B cell (primary cell): ENCODE results near the gene MVK. TPM values are rescaled to one million over a fixed set of nuclear protein-coding genes. Genes with fewer than 3 reads are reported as not detected.

Experiments
- ATAC-seq: fragments of 200-7000 bp; cut with Tn5 transposase; one replicate; pipeline ENCODE4 v1.10.0; 2021; ENCODE audit warnings: low read depth, mild to moderate bottlenecking, moderate number of reproducible peaks, moderate library complexity
- CTCF ChIA-PET: fragments of 350-600 bp; sonication (Branson Sonifier 250); formaldehyde crosslinking; loops from one replicate; lab custom pipeline; 2021; ENCODE audit warnings: antibody characterized with exemption, inconsistent platforms; lab: Charles Lee
- POLR2A ChIA-PET: fragments of 350-600 bp; sonication (Branson Sonifier 250); formaldehyde crosslinking; loops from one replicate; lab custom pipeline; 2021; ENCODE audit warnings: antibody characterized with exemption; lab: Charles Lee
- DNase-seq: peaks from one replicate; pipeline ENCODE4 v3.0.0; 2013
- H2AFZ ChIP-seq: 2 replicates; pipeline ENCODE4 v1.6.1; 2012; ENCODE audit warnings: mild to moderate bottlenecking, low read depth, low read length; ENCODE audit not compliant: insufficient read depth, poor library complexity, severe bottlenecking
- H3K27ac ChIP-seq, 2 donors: 1 replicate in 1 of 2; 2 replicates in 1 of 2; pipeline ENCODE4 v1.5.1; 2012 to 2013; ENCODE audit warnings: low read length in 2 of 2, mild to moderate bottlenecking in 2 of 2, moderate library complexity in 1 of 2
- H3K27me3 ChIP-seq, 4 experiments: fragments of 200-600 bp in 1 of 4; sonication (generic) in 1 of 4; replicated peaks in 1 of 4; 1 replicate in 2 of 4; 2 replicates in 2 of 4; pipeline versions ENCODE4 v1.6.1 to v1.7.0; 2013 to 2016; ENCODE audit warnings: low read length in 3 of 4, mild to moderate bottlenecking in 2 of 4, mixed read lengths in 1 of 4, moderate library complexity in 1 of 4; ENCODE audit not compliant: insufficient read depth in 4 of 4, control insufficient read depth in 3 of 4; ENCODE audit errors: control extremely low read depth in 1 of 4
- H3K36me3 ChIP-seq, 2 experiments: replicated peaks in 1 of 2; 1 replicate in 1 of 2; 2 replicates in 1 of 2; pipeline versions ENCODE4 v1.6.1 to v1.7.1; 2013; ENCODE audit warnings: low read length in 1 of 2; ENCODE audit not compliant: insufficient read depth in 2 of 2, control insufficient read depth in 1 of 2; ENCODE audit errors: control extremely low read depth in 1 of 2, extremely low read depth in 1 of 2
- H3K4me1 ChIP-seq, 2 donors: fragments of 200-600 bp in 1 of 2; sonication (generic) in 1 of 2; 1 replicate in 1 of 2; 2 replicates in 1 of 2; pipeline versions ENCODE4 v1.5.1 to v1.6.1; 2013 to 2017; ENCODE audit warnings: low read length in 2 of 2; ENCODE audit not compliant: control insufficient read depth in 2 of 2, insufficient read depth in 2 of 2
- H3K4me2 ChIP-seq: replicated peaks from 2 replicates; pipeline ENCODE3; 2012; ENCODE audit warnings: mild to moderate bottlenecking, low read depth, low read length; ENCODE audit not compliant: poor library complexity, severe bottlenecking
- H3K4me3 ChIP-seq, 5 experiments: fragments of 200-600 bp in 1 of 5; sonication (generic) in 1 of 5; 1 replicate in 3 of 5; 2 replicates in 2 of 5; pipeline versions ENCODE4 v1.5.1 to v1.7.0; 2011 to 2016; ENCODE audit warnings: low read length in 4 of 5, mild to moderate bottlenecking in 4 of 5, low read depth in 2 of 5, control low read depth in 1 of 5, moderate library complexity in 1 of 5; ENCODE audit not compliant: insufficient read depth in 1 of 5; ENCODE audit errors: control extremely low read depth in 1 of 5, extremely low read depth in 1 of 5
- H3K79me2 ChIP-seq: fragments of 200-600 bp; sonication (generic); one replicate; pipeline ENCODE4 v1.6.0; 2016; ENCODE audit warnings: low read length; ENCODE audit not compliant: control insufficient read depth, insufficient read depth
- H3K9ac ChIP-seq: fragments of 200-600 bp; sonication (generic); 2 replicates; pipeline ENCODE4 v1.6.1; 2017; ENCODE audit warnings: mild to moderate bottlenecking, low read length, moderate library complexity
- H3K9me3 ChIP-seq, 3 donors: one replicate each; pipeline versions ENCODE4 v1.6.1 to v1.7.1; 2013; ENCODE audit warnings: low read length in 2 of 3; ENCODE audit not compliant: control insufficient read depth in 2 of 3, insufficient read depth in 1 of 3; ENCODE audit errors: control extremely low read depth in 1 of 3
- H4K20me1 ChIP-seq: 2 replicates; pipeline ENCODE4 v1.6.0; 2012; ENCODE audit warnings: mild to moderate bottlenecking, low read length; ENCODE audit not compliant: insufficient read depth, control insufficient read depth, poor library complexity, severe bottlenecking
- H3K27ac Mint-ChIP-seq: one replicate; pipeline ENCODE4 v1.8.0; 2021; ENCODE audit warnings: mixed read lengths
- H3K27me3 Mint-ChIP-seq: one replicate; pipeline ENCODE4 v1.8.0; 2021; ENCODE audit warnings: mixed read lengths
- H3K4me1 Mint-ChIP-seq: one replicate; pipeline ENCODE4 v1.8.0; 2021; ENCODE audit warnings: mixed read lengths
- H3K4me3 Mint-ChIP-seq: one replicate; pipeline ENCODE4 v1.8.0; 2021; ENCODE audit warnings: mixed read lengths
- H3K9me3 Mint-ChIP-seq: one replicate; pipeline ENCODE4 v1.8.0; 2022; ENCODE audit warnings: mixed read lengths; ENCODE audit not compliant: insufficient read depth
- EZH2 ChIP-seq: IDR thresholded peaks from 2 replicates; pipeline ENCODE4 v1.6.1; 2012; ENCODE audit warnings: borderline replicate concordance, low read depth, mild to moderate bottlenecking, moderate library complexity, low read length; ENCODE audit not compliant: insufficient read depth, poor library complexity, severe bottlenecking
- WGBS: methylation state at CpG from one replicate; pipeline ENCODE4 v1.1.5; 2013; ENCODE audit warnings: missing lambda C conversion rate; ENCODE audit not compliant: insufficient coverage; 5-methylcytosine and 5-hydroxymethylcytosine counted together
- intact Hi-C: fragments of 100-400 bp; cut with micrococcal nuclease; formaldehyde crosslinking; loops from one replicate; pipeline ENCODE4 v1.10.0; 2022
- polyA plus RNA-seq: library from polyadenylated mRNA; depleted of rRNA; stranded (reverse); fragments of >200 nt; gene quantifications from 2 replicates; pipeline ENCODE4 v1.2.3, GENCODE V29; 2012
- total RNA-seq, 2 donors: library from RNA; stranded (reverse); fragments of 120-200 nt in 1 of 2; gene quantifications; 1 replicate in 1 of 2; 2 replicates in 1 of 2; pipeline versions ENCODE4 v1.2.3 to v1.2.4, GENCODE V29; 2013 to 2022
- TF ChIP-seq, protein P1 (sequence below): fragments of 200-600 bp; IDR thresholded peaks from one replicate; pipeline ENCODE4 v1.8.0; 2022; ENCODE audit warnings: antibody characterized with exemption, mild to moderate bottlenecking

Gene MVK
- total and polyA plus RNA-seq, 2 donors (not counting 1 experiment from before 2014, with no cell fraction given): 12.1 to 12.5 TPM

DNA sequence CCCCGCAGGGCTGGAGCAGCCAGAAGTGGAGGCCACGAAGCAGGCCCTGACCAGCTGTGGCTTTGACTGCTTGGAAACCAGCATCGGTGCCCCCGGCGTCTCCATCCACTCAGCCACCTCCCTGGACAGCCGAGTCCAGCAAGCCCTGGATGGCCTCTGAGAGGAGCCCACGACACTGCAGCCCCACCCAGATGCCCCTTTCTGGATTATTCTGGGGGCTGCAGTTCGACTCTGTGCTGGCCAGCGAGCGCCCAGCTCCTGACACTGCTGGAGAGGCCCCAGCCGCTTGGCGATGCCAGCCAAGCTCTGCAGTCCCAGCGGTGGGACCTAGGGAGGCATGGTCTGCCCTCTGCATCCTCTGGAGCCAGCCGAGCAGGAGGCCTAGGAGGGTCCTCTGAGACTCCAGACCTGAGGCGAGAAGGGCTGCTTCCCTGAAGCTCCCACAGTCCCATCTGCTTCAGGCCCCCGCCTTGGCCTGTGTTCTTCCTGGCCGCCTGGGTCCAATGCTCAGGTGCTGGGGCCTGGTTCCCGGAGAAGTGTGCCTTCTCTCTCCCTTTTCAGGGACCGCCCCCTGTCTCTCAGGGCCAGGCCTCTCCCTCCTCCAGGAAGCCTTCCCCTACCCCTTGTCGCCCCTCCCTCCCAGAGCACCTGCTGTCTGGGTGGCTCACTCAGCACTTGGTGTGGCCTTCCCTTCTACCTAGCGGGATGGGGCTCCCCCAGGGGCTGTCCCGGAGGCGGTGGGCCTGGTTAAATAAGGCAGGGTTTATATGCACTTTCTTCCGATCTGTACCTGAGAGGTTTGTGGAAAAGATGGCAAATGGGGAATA is 23.0 kb downstream of the MVK start:
- ATAC-seq (no peak), DNase-seq (no peak)
- H3K27me3 ChIP-seq: no peaks in the 10 kb centered on the region
- ChIA-PET CTCF (interaction anchor here (0.6 to 3.3 kb wide), 16 partner anchors 10 to 256 kb away, joined by 3 to 58 read pairs (median 4); partner anchors contain the start of genes MMAB and MVK), POLR2A (no interaction called here)
- no peaks in the 10 kb centered on the region for H4K20me1 ChIP-seq
- H3K9ac ChIP-seq: no peak overlapping the region
- TF ChIP-seq, protein P1, sequence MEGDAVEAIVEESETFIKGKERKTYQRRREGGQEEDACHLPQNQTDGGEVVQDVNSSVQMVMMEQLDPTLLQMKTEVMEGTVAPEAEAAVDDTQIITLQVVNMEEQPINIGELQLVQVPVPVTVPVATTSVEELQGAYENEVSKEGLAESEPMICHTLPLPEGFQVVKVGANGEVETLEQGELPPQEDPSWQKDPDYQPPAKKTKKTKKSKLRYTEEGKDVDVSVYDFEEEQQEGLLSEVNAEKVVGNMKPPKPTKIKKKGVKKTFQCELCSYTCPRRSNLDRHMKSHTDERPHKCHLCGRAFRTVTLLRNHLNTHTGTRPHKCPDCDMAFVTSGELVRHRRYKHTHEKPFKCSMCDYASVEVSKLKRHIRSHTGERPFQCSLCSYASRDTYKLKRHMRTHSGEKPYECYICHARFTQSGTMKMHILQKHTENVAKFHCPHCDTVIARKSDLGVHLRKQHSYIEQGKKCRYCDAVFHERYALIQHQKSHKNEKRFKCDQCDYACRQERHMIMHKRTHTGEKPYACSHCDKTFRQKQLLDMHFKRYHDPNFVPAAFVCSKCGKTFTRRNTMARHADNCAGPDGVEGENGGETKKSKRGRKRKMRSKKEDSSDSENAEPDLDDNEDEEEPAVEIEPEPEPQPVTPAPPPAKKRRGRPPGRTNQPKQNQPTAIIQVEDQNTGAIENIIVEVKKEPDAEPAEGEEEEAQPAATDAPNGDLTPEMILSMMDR: no peak
- TF ChIP-seq EZH2: no peak
- peaks cover 4 to 6% of the 10 kb centered on the region in 2 donors for H3K4me1 ChIP-seq
- Mint-ChIP-seq H3K27ac (no peak overlapping the region), H3K27me3 (no peaks in the 10 kb centered on the region), H3K9me3 (no peaks in the 10 kb centered on the region), H3K4me3 (no peak overlapping the region), H3K4me1 (peaks cover 11% of the 10 kb centered on the region)
- 95% methylated on average over 21 of the region's 24 CpGs for WGBS
- no peaks in the 10 kb centered on the region for H3K9me3 ChIP-seq
- no peak overlapping the region for H3K4me3 ChIP-seq
- H3K27ac ChIP-seq: no peak overlapping the region
- H3K79me2 ChIP-seq: no peaks in the 10 kb centered on the region
- peaks cover 0 to 4% of the 10 kb centered on the region in 2 experiments for H3K36me3 ChIP-seq
- no peak overlapping the region for H3K4me2 ChIP-seq
- intact Hi-C loops: loop anchor here (5.0 kb wide), 1 partner anchor 251 kb away; no protein-coding TSS in a partner anchor
- no peak overlapping the region for H2AFZ ChIP-seq

DNA sequence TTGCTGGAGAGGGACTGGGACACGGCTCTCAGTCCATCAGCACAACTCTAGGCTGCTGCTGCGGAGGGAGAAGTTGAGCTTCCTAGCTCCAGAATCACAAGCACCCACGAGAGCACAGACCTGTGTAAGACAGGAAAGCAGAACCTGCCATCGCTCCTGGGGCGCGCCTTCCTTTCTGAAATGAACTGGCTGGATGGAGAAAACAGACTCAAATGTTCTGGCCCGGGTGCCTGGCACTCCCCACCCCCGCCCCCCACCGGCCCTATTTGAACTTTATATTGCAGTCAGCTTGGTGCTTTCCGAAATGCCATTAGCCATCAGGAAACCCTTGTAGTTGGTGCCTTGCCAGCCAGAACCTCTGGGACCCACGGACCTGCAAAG is 23.8 kb downstream of the MVK start:
- DNase-seq (no peak), ATAC-seq (no peak)
- Mint-ChIP-seq H3K27me3 (no peaks in the 10 kb centered on the region), H3K9me3 (no peaks in the 10 kb centered on the region), H3K4me3 (no peak overlapping the region), H3K4me1 (peaks cover 11% of the 10 kb centered on the region), H3K27ac (no peak overlapping the region)
- Histone ChIP-seq H3K4me3 (no peak overlapping the region), H4K20me1 (no peaks in the 10 kb centered on the region), H3K27me3 (no peaks in the 10 kb centered on the region), H3K4me2 (peak overlapping the region; percentile 53), H3K27ac (no peak overlapping the region), H3K4me1 (peaks cover 4 to 6% of the 10 kb centered on the region in 2 donors), H3K9ac (no peak overlapping the region), H3K9me3 (no peaks in the 10 kb centered on the region), H3K79me2 (no peaks in the 10 kb centered on the region), H2AFZ (peak overlapping the region; percentile 5), H3K36me3 (peaks cover 0 to 3% of the 10 kb centered on the region in 2 experiments)
- 40% methylated on average over 7 of the region's 11 CpGs for WGBS
- intact Hi-C loops: loop anchor here (5.0 kb wide), 1 partner anchor 250 kb away; no protein-coding TSS in a partner anchor
- TF ChIP-seq, protein P1: no peak
- no peak for TF ChIP-seq EZH2
- CTCF ChIA-PET: interaction anchor here (0.6 to 3.3 kb wide), 23 partner anchors 9 to 256 kb away, joined by 3 to 58 read pairs (median 4); partner anchors contain the start of genes FAM222A, MMAB and MVK
- POLR2A ChIA-PET: no interaction called here
